HepG2 (cell line): Measurements from ENCODE around the gene ATP7A. TPM values are rescaled to one million over a fixed set of nuclear protein-coding genes. Genes with fewer than 3 reads are reported as not detected.

Experiments used
- ATAC-seq: fragments of 200-7000 bp; cut with Tn5 transposase; 3 replicates; pipeline ENCODE4 v1.9.1; 2020; ENCODE audit warnings: mild to moderate bottlenecking, moderate library complexity
- BruUV-seq: library from RNA; stranded (reverse); fragments of 400-500 nt; replicated peaks from 2 replicates; lab custom pipeline; 2021; lab: Mats Ljungman, UMichigan
- CTCF ChIA-PET: fragments of 300-600 bp; formaldehyde crosslinking; extraction: SDS; loops from one replicate; lab custom pipeline; 2021; ENCODE audit warnings: low total read pairs, inconsistent platforms, low intra/inter-chr PET ratio; lab: Yijun Ruan, JAX
- POLR2A ChIA-PET: fragments of 350-600 bp; sonication (Branson Sonifier 250); formaldehyde crosslinking; loops from one replicate; lab custom pipeline; 2020; ENCODE audit warnings: antibody characterized with exemption, inconsistent platforms; lab: Yijun Ruan, JAX
- DNase-seq: peaks from one replicate; pipeline ENCODE4 v3.0.0-alpha.2; 2015; ENCODE audit warnings: low spot score
- FAIRE-seq: peaks from 3 replicates; lab custom pipeline; 2011; peaks lifted over from hg19 to GRCh38; lab: Jason Lieb, UNC
- H2AFZ ChIP-seq: one replicate; pipeline ENCODE4 v1.6.1; 2011; ENCODE audit warnings: low read length, inconsistent platforms
- H3K27ac ChIP-seq: fragments of 300-600 bp; 3 replicates; pipeline ENCODE4 v1.8.0; 2011; ENCODE audit warnings: mixed run types, mild to moderate bottlenecking, mixed read lengths, low read length, inconsistent platforms; ENCODE audit not compliant: insufficient read depth; ENCODE audit errors: extremely low read length
- H3K27me3 ChIP-seq, 2 experiments: fragments of 200-600 bp in 1 of 2; 2 replicates in 1 of 2; 3 replicates in 1 of 2; pipeline versions ENCODE4 v1.6.0 to v1.8.0; 2011; ENCODE audit warnings: low read length in 2 of 2, mild to moderate bottlenecking in 2 of 2, moderate library complexity in 2 of 2, inconsistent platforms in 1 of 2; ENCODE audit not compliant: insufficient read depth in 2 of 2, control insufficient read depth in 1 of 2
- H3K36me3 ChIP-seq, 2 experiments: fragments of 200-600 bp in 1 of 2; replicated peaks in 1 of 2; 2 replicates in 1 of 2; 3 replicates in 1 of 2; pipeline versions ENCODE4 v1.5.1 to v1.8.0; 2011; ENCODE audit warnings: low read length in 2 of 2, inconsistent platforms in 1 of 2; ENCODE audit not compliant: insufficient read depth in 2 of 2, control insufficient read depth in 1 of 2
- H3K4me1 ChIP-seq: 2 replicates; pipeline ENCODE4 v1.5.1; 2012; ENCODE audit warnings: low read length, inconsistent platforms; ENCODE audit not compliant: insufficient read depth
- H3K4me2 ChIP-seq: 2 replicates; pipeline ENCODE4 v1.6.0; 2011; ENCODE audit warnings: low read depth, low read length, inconsistent platforms
- H3K4me3 ChIP-seq, 3 experiments: fragments of 200-600 bp in 1 of 3; sonication (generic), shearing (Covaris generic) in 1 of 3; replicated peaks in 1 of 3; 2 replicates each; pipeline ENCODE4 v1.5.1; 2011 to 2016; ENCODE audit warnings: low read length in 3 of 3, inconsistent platforms in 2 of 3, low read depth in 2 of 3, mild to moderate bottlenecking in 2 of 3, control low read depth in 1 of 3, mixed read lengths in 1 of 3; ENCODE audit not compliant: insufficient read depth in 1 of 3
- H3K79me2 ChIP-seq: one replicate; pipeline ENCODE4 v1.6.1; 2011; ENCODE audit warnings: low read length, inconsistent platforms; ENCODE audit not compliant: insufficient read depth
- H3K9ac ChIP-seq: 2 replicates; pipeline ENCODE4 v1.6.0; 2011; ENCODE audit warnings: mild to moderate bottlenecking, low read depth, low read length, inconsistent platforms; ENCODE audit not compliant: insufficient read depth
- H3K9me3 ChIP-seq: 2 replicates; pipeline ENCODE4 v1.5.1; 2012; ENCODE audit warnings: mild to moderate bottlenecking, low read length
- H4K20me1 ChIP-seq: 2 replicates; pipeline ENCODE4 v1.6.0; 2011; ENCODE audit warnings: inconsistent platforms, mild to moderate bottlenecking, low read length, moderate library complexity; ENCODE audit not compliant: insufficient read depth
- DRAP1 ChIP-seq: IDR thresholded peaks from 2 replicates; pipeline ENCODE4 v1.6.1; 2016; ENCODE audit warnings: missing genetic modification reagents, missing compliant biosample characterization
- ELF3 ChIP-seq: IDR thresholded peaks from 2 replicates; pipeline ENCODE4 v1.6.1; 2016; ENCODE audit warnings: missing genetic modification reagents, missing compliant biosample characterization
- GATA4 ChIP-seq: sonication (generic); IDR thresholded peaks from 2 replicates; pipeline ENCODE4 v1.6.1; 2016; ENCODE audit warnings: antibody characterized with exemption, low read depth, borderline replicate concordance
- KDM4B ChIP-seq: sonication (generic); formaldehyde crosslinking; IDR thresholded peaks from 2 replicates; pipeline ENCODE4 v1.4.0; 2020; ENCODE audit warnings: missing genetic modification reagents
- POLR2A ChIP-seq, 2 experiments: IDR thresholded peaks; 2 replicates each; pipeline ENCODE4 v1.6.1; 2011; ENCODE audit warnings: low read depth in 2 of 2, low read length in 2 of 2, mild to moderate bottlenecking in 1 of 2, moderate library complexity in 1 of 2; ENCODE audit not compliant: insufficient read depth in 1 of 2
- RXRB ChIP-seq: IDR thresholded peaks from 2 replicates; pipeline ENCODE4 v1.6.1; 2016; ENCODE audit warnings: borderline replicate concordance, missing genetic modification reagents, missing compliant biosample characterization
- SMARCC2 ChIP-seq: fragments of 450-650 bp; IDR thresholded peaks from 2 replicates; pipeline ENCODE4 v1.6.1; 2017; ENCODE audit warnings: antibody characterized with exemption, mild to moderate bottlenecking
- ZBTB26 ChIP-seq: IDR thresholded peaks from 2 replicates; pipeline ENCODE4 v1.6.1; 2016; ENCODE audit warnings: missing compliant biosample characterization, missing genetic modification reagents, borderline replicate concordance
- ZFP36L1 ChIP-seq: sonication (generic); formaldehyde crosslinking; IDR thresholded peaks from 2 replicates; pipeline ENCODE4 v1.8.0; 2022; ENCODE audit warnings: mild to moderate bottlenecking, missing genetic modification reagents, moderate library complexity
- ZFP62 ChIP-seq: sonication (generic); formaldehyde crosslinking; IDR thresholded peaks from 2 replicates; pipeline ENCODE4 v1.4.0; 2020; ENCODE audit warnings: missing genetic modification reagents
- ZMAT5 ChIP-seq: sonication (generic); formaldehyde crosslinking; IDR thresholded peaks from 2 replicates; pipeline ENCODE4 v1.5.0; 2020; ENCODE audit warnings: mild to moderate bottlenecking, low read depth, missing genetic modification reagents, borderline replicate concordance
- ZNF564 ChIP-seq: sonication (generic); formaldehyde crosslinking; IDR thresholded peaks from 2 replicates; pipeline ENCODE4 v1.8.1; 2023; ENCODE audit warnings: mild to moderate bottlenecking, missing genetic modification reagents
- ZNF660 ChIP-seq: sonication (generic); formaldehyde crosslinking; IDR thresholded peaks from 2 replicates; pipeline ENCODE4 v1.5.1; 2020; ENCODE audit warnings: mild to moderate bottlenecking, low read depth, missing genetic modification reagents, borderline replicate concordance
- ZNF800 ChIP-seq: sonication (generic); formaldehyde crosslinking; IDR thresholded peaks from 2 replicates; pipeline ENCODE4 v1.4.0; 2020; ENCODE audit warnings: missing genetic modification reagents
- WGBS: methylation state at CpG from one replicate; pipeline ENCODE4 v1.1.6; 2017; ENCODE audit warnings: low lambda C conversion rate; 5-methylcytosine and 5-hydroxymethylcytosine counted together
- in situ Hi-C: cut with HindIII; loops from 2 replicates; pipeline ENCODE4 v1.10.0; 2017; ENCODE audit warnings: low pct_unique_long_range_greater_than_20kb; ENCODE audit not compliant: extremely low pct_ligation_motif_present
- intact Hi-C: fragments of 100-400 bp; cut with micrococcal nuclease; formaldehyde crosslinking; loops from one replicate; pipeline ENCODE4 v1.10.0; 2022; ENCODE audit not compliant: unreplicated experiment
- polyA plus RNA-seq, 8 experiments: library from polyadenylated mRNA; depleted of rRNA in 3 of 8; stranded (reverse) in 7 of 8; unstranded in 1 of 8; fragments of >200 nt; fragmentation: Illumina TruSeq in 4 of 8; extraction: Trizol in 4 of 8; gene quantifications; 2 replicates each; pipeline versions ENCODE4 v1.2.1 to v1.2.3, GENCODE V29; 2011 to 2016; ENCODE audit warnings: low read depth in 4 of 8, missing spikeins in 1 of 8, mixed read lengths in 1 of 8; ENCODE audit not compliant: insufficient read depth in 1 of 8
- total RNA-seq, 5 experiments: library from RNA; depleted of rRNA; stranded (reverse); fragments of >200 nt; fragmentation: Illumina TruSeq; extraction: Trizol; gene quantifications; 2 replicates each; pipeline ENCODE4 v1.2.3, GENCODE V29; 2016; ENCODE audit warnings: low read depth in 1 of 5

Gene ATP7A
- total and polyA plus RNA-seq, 2 of the 13 experiments (the other 11 are each of a cell fraction or from before 2014, with no cell fraction given), result 1.7 to 4.7 TPM

GRCh38 chrX:77969538-77969937 is 59.0 kb downstream of the ATP7A start, which contains the start of gene PGAM4:
Gene PGAM4, minus strand, starts transcription at chrX:77969638. Its CDS starts 0 bp downstream, at chrX:77969638.
- H3K27ac ChIP-seq, result no peak within 1 kb of the TSS
- in situ Hi-C loops, result no loop called here
- H3K36me3 ChIP-seq, result no peaks in the 10 kb centered on the region
- no peak for ATAC-seq
- H4K20me1 ChIP-seq, result no peaks in the 10 kb centered on the region
- no peaks in the 10 kb centered on the region for H3K9me3 ChIP-seq
- no peaks in the 10 kb centered on the region for H3K27me3 ChIP-seq
- H3K79me2 ChIP-seq, result no peaks in the 10 kb centered on the region
- no peak within 1 kb of the TSS for H2AFZ ChIP-seq
- no TSS peak for BruUV-seq
- WGBS, result 97% methylated on average over 7 of the region's 13 CpGs
- no peaks in the 10 kb centered on the region for H3K4me1 ChIP-seq
- H3K9ac ChIP-seq, result no peak within 1 kb of the TSS
- TF ChIP-seq SMARCC2, result no peak
- no peak for TF ChIP-seq ZNF800 (CRISPR knock-in tag)
- no peak for TF ChIP-seq KDM4B (CRISPR knock-in tag)
- TF ChIP-seq DRAP1, result no peak
- no peak for TF ChIP-seq RXRB
- TF ChIP-seq POLR2A (IDR thresholded peaks at IDR 0.05; ENCODE audit: insufficient read depth in 1 of 2, low read depth in 2 of 2, low read length in 2 of 2), result no peak
- no peak for TF ChIP-seq ZBTB26 (CRISPR knock-in tag)
- TF ChIP-seq ZFP62, result no peak
- no peak for TF ChIP-seq GATA4
- no peak for TF ChIP-seq ZMAT5
- no peak for TF ChIP-seq ZFP36L1 (CRISPR knock-in tag)
- TF ChIP-seq ELF3 (CRISPR knock-in tag), result no peak
- no peak for TF ChIP-seq ZNF660 (CRISPR knock-in tag)
- TF ChIP-seq ZNF564 (CRISPR knock-in tag), result no peak
- TF ChIP-seq, all 625 proteins: peak for 0
- DNase-seq, result no peak
- Histone ChIP-seq H3K4me2 (no peak within 1 kb of the TSS), H3K4me3 (no peak within 1 kb of the TSS)
- no peak for FAIRE-seq
- intact Hi-C loops, result no loop called here
- ChIA-PET POLR2A (no interaction called here), CTCF (no interaction called here)
